ENCODE measurements around the gene KREMEN1.
A peak's percentile ranks its signal among the peaks of the same experiment; 100 is the strongest.

The KREMEN1 gene

DNA sequence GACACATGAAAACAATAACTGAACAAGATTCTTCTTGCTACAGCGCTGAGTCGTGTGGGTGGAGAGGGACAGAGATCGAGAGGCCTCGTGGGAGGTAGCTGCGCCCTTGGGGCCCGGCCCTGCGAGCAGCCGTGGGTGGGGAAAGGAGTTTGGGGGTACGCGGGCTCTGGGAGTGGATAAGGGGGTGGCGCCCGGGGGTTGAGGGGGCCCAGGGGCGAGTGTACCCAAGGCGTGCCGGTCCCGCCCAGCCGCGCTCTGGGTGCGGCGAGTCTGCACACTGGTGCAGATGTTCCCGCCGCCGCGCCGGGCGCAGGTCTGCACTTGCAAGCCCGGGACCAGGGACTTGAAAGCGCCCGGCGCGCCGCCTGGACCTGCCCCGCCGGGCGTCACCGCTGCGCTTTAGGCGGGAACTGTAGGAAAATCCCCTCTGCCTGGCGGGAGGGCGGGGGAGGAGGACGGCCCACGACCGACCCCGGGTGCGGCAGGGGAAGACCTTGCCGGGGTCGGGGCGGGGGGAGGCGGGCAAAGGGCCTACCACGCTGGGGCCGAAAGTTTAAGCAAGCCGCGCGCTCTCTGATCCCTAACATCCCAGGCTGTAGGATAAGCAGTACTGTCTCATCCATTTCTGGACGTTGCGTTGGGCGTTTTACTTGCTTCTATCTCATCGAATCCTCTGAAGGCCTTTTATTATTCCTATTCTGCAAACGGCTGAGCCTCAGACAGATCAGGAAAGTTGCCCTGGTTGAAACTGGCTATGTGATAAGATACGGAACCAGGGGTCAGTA lies 1.4 kb upstream of the KREMEN1 start:
- no peaks in the 10 kb centered on the region for H3K36me3 ChIP-seq (ENCODE audit: insufficient read depth, low read length)
- H3K9me3 ChIP-seq (replicated peaks; ENCODE audit: low read length): no peaks in the 10 kb centered on the region
- peak overlapping the region; percentile 10 for H3K4me3 ChIP-seq (ENCODE audit: low read length)
- H3K27me3 ChIP-seq (ENCODE audit: control insufficient read depth, insufficient read depth, low read length): peaks cover 27% of the 10 kb centered on the region
- peaks cover 10% of the 10 kb centered on the region for H3K4me1 ChIP-seq (ENCODE audit: control insufficient read depth, insufficient read depth, low read length)
- H3K9ac ChIP-seq (ENCODE audit: low read depth, low read length): no peak overlapping the region
- peak overlapping the region; percentile 91 for H3K4me2 ChIP-seq (ENCODE audit: low read length)

DNA sequence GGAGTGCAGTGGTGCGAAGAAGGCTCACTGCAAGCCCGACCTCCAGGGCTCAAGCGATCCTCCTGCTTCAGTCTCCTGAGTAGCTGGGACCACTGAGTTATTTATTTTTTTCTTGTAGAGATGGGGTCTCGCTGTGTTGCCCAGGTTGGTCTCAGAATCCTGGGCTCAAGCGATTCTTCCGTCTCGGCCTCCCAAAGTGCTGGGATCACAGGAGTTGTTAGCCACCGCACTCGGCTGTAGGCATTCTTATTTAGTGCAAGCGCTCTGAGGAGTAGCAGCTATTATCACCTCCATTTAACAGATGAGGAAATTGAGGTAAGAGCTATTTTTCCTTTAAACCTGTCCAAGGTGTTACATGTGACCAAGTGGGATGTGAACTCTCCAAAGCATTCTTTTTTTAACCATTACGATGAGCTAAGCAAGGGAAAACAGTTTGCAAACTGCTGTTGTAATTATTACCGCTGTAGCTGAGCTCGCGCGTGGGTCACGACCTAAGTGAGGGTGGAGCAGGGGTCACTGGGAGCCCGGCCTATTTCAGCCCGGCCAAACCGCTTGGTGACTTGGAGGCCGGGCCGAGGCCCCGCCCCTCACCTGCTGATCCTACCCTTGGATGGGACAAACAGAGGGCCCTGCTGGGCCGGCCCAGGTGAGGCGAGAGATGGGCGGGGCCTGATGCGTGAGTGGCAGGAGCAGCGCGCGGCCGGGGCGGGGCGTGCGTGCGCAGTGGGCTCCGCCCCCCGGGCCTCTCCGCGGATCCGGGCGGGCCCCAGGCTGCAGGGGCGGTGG lies 449 bp upstream of the KREMEN1 start:
- peak overlapping the region; percentile 91 for H3K4me2 ChIP-seq (ENCODE audit: low read length)
- H3K9me3 ChIP-seq (replicated peaks; ENCODE audit: low read length): no peaks in the 10 kb centered on the region
- H3K4me3 ChIP-seq (ENCODE audit: low read length): peak overlapping the region; percentile 76
- H3K9ac ChIP-seq (ENCODE audit: low read depth, low read length): no peak overlapping the region
- H3K27me3 ChIP-seq (ENCODE audit: control insufficient read depth, insufficient read depth, low read length): peaks cover 27% of the 10 kb centered on the region
- no peaks in the 10 kb centered on the region for H3K36me3 ChIP-seq (ENCODE audit: insufficient read depth, low read length)
- peaks cover 10% of the 10 kb centered on the region for H3K4me1 ChIP-seq (ENCODE audit: control insufficient read depth, insufficient read depth, low read length)

DNA sequence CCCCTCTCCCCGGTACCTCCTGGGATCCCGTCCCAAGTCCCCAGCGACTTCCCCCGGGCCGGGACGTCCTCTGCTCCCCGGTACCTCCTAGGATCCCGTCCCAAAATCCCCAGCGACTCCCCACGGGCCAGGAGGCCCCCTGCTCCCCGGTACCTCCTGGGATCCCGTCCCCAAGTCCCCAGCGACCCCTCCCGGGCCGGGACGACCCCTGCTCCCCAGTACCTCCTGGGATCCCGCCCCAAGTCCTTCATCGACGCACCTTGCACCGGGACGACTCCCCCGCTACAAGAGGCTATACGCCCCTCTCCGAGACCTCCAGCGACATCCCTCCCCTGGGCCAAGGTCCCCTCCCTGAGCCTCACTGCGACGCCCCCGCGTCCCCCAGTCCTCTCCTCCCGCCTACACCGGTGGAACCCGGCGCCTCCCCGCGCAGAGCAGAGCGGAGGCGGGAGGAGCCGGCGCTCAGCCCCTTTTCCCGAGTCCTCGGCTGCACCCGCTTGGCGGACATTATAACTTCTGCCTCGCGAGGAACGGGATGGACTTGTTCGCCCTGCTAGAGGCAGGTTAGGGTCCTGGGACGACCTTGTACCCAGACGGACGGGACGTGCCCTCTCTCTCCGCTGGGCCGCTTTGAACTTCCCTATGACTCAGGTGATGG lies 912 bp downstream of the KREMEN1 start:
- Histone ChIP-seq H3K4me3 (ENCODE audit: low read length) (peak overlapping the region; percentile 76), H3K9me3 (replicated peaks; ENCODE audit: low read length) (no peaks in the 10 kb centered on the region), H3K27me3 (ENCODE audit: control insufficient read depth, insufficient read depth, low read length) (peaks cover 27% of the 10 kb centered on the region), H3K9ac (ENCODE audit: low read depth, low read length) (peak overlapping the region; percentile 65), H3K4me1 (ENCODE audit: control insufficient read depth, insufficient read depth, low read length) (peaks cover 10% of the 10 kb centered on the region), H3K36me3 (ENCODE audit: insufficient read depth, low read length) (no peaks in the 10 kb centered on the region), H3K4me2 (ENCODE audit: low read length) (peak overlapping the region; percentile 80)

DNA sequence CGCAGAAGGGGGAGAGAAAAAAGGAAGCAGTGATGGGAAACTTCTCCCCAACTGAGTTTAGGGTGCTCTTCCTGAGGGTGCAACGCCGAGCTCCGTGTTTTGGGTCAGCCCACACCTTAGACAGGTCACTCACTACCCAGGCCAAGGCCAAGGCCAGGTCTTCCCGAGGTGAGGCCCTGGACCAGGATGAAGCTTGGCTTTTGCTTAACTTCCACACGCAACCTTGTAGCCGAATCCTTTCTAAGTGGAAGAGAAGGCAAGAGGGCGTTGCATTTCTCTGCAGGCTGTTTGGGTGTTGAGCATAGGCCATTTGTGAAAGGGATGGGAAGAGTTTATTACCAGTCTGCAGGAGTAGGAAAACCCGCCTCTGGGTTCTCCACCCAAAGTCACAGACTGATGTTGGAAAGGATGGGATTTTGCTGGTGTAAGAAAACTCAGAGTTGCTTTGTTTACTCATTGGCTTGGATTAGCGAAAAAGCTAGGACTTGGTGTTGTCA lies 1.5 kb downstream of the KREMEN1 start:
- Histone ChIP-seq H3K36me3 (ENCODE audit: insufficient read depth, low read length) (no peaks in the 10 kb centered on the region), H3K4me3 (ENCODE audit: low read length) (peak overlapping the region; percentile 76), H3K4me2 (ENCODE audit: low read length) (peak overlapping the region; percentile 80), H3K4me1 (ENCODE audit: control insufficient read depth, insufficient read depth, low read length) (peaks cover 14% of the 10 kb centered on the region), H3K27me3 (ENCODE audit: control insufficient read depth, insufficient read depth, low read length) (peaks cover 27% of the 10 kb centered on the region), H3K9ac (ENCODE audit: low read depth, low read length) (no peak overlapping the region), H3K9me3 (replicated peaks; ENCODE audit: low read length) (no peaks in the 10 kb centered on the region)

DNA sequence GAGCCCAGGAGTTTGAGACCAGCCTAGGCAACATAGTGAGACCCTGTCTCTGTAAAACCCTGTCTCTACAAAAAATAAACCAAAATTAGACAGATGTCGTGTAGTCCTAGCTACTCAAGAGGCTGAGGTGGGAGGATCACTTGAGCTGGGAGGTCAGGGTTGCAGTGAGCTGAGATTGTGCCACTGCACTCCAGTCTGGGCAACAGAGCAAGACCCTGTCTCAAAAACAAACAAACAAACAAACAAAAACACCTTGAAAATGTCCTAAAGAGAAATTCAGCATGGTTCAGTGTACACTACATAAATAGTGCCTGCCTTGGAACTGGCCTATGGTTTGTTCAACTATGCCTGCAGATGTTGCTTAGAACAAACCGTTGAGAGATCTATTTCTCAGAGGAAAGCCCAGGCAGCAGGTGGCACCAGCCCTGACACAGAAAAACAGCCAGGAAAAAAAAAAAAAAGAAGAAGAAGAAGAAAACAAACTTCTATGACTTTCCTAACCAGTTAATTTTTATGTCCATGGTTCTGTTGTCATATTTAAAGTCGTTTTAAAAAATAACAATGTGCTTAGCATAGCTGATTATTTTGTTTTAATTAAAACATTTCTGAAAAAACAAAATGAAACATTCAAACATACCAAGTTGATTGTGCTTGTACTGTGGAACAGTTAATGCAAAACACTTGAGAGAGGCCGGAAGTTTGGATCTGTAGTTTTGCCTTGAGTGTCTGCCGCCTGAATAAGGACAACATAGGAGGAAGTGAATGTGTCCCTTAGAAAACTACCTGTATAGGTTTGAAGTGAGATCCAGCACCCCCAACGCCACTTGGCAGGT lies 5.4 kb downstream of the KREMEN1 start:
- Histone ChIP-seq H3K9me3 (replicated peaks; ENCODE audit: low read length) (no peaks in the 10 kb centered on the region), H3K9ac (ENCODE audit: low read depth, low read length) (no peak overlapping the region), H3K4me1 (ENCODE audit: control insufficient read depth, insufficient read depth, low read length) (peaks cover 13% of the 10 kb centered on the region), H3K4me3 (ENCODE audit: low read length) (no peak overlapping the region), H3K27me3 (ENCODE audit: control insufficient read depth, insufficient read depth, low read length) (peaks cover 17% of the 10 kb centered on the region), H3K36me3 (ENCODE audit: insufficient read depth, low read length) (no peaks in the 10 kb centered on the region), H3K4me2 (ENCODE audit: low read length) (no peak overlapping the region)

DNA sequence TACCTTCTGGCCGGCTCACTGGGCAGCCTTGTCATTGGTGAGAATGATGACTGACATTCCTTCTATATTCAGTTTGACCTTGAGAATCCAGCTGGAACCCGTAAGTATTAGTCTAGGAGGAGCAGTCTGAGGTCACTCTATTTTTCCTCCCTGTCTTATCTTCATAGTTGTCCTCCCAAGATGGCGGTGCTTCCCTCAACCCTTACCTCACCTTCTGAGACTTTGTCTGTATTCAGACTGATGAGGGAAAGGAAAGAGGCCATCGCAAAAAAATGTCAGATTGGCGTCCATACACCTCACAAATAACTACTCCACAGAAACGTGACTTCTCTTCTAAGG lies 6.0 kb downstream of the KREMEN1 start:
- H3K9ac ChIP-seq (ENCODE audit: low read depth, low read length): no peak overlapping the region
- H3K4me3 ChIP-seq (ENCODE audit: low read length): no peak overlapping the region
- no peaks in the 10 kb centered on the region for H3K36me3 ChIP-seq (ENCODE audit: insufficient read depth, low read length)
- H3K9me3 ChIP-seq (replicated peaks; ENCODE audit: low read length): no peaks in the 10 kb centered on the region
- peaks cover 11% of the 10 kb centered on the region for H3K27me3 ChIP-seq (ENCODE audit: control insufficient read depth, insufficient read depth, low read length)
- peaks cover 10% of the 10 kb centered on the region for H3K4me1 ChIP-seq (ENCODE audit: control insufficient read depth, insufficient read depth, low read length)
- H3K4me2 ChIP-seq (ENCODE audit: low read length): no peak overlapping the region

DNA sequence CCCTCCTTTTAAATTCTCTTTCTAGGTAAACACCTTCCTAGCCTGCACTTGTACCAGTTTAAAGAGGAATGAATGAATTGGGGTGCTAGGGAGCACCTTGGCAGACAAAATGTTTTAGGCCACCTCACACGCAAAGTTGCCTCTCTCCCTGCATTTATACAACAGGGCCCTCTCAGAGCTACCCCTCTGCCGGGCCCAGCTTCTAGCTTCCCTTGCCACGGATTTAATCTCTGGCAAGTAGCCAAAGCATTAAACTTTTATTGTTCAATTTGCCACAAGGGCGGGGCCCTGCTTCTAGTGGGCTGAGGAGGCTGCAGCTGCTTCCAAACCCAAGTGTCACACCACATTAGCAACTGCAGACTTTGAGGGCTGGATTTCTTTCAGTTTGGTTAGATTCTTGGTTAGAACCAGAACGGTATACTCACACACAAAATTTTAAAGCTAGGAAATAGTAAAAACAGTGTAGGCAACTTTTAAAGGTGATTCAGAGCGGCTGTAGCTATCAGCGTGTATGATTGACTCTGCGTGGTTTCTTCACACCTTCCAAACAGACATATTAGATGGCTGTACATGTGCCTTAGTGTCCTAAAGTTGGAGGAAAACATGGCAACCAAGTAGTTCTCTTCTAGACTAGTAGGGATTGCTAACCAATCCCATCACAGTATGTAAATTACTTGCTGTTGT lies 6.5 kb downstream of the KREMEN1 start:
- peaks cover 6% of the 10 kb centered on the region for H3K27me3 ChIP-seq (ENCODE audit: control insufficient read depth, insufficient read depth, low read length)
- no peak overlapping the region for H3K9ac ChIP-seq (ENCODE audit: low read depth, low read length)
- H3K4me3 ChIP-seq (ENCODE audit: low read length): no peak overlapping the region
- no peak overlapping the region for H3K4me2 ChIP-seq (ENCODE audit: low read length)
- H3K4me1 ChIP-seq (ENCODE audit: control insufficient read depth, insufficient read depth, low read length): peaks cover 14% of the 10 kb centered on the region
- H3K9me3 ChIP-seq (replicated peaks; ENCODE audit: low read length): no peaks in the 10 kb centered on the region
- no peaks in the 10 kb centered on the region for H3K36me3 ChIP-seq (ENCODE audit: insufficient read depth, low read length)

DNA sequence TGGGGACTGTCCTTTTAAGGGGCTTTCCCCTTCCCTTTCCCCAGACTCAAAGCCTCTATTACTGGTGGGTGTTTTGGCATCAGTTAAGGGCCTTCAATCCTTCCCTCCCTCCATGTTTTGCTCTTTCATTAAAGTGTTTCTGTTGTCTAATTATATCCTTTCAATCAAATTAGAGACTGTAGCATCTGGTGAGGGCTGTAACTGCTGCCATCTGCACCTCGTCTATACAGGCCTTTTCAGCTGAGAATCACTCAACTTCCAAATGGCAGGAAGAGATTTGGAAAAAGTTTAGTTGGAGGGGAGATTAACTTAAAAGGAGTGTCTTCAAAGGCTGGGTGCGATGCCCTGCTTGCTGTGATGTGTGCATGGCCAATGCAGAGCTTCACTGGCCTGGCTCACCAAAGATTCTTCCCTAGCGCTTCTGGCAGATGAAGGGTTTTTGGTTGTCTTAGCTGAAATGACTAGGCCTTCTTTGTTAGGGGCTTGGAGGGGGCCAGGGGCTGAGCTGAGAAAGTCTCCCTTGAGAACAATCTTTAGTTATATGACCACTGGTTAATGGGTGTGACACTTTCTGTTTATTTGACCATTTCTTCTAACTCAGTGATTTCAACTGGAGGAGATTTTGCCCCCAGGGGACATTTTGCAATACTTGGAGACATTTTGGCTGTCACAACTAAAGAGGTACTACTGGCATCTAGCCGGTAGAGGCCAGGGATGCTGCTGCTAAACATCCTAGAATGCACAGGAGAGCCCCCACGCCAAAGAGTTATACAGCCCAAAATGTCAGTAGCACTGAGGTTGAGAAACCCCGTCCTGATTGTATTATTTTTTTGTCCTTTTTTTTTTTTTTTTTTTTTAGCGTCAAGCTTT lies 7.5 kb downstream of the KREMEN1 start:
- Histone ChIP-seq H3K4me3 (ENCODE audit: low read length) (no peak overlapping the region), H3K36me3 (ENCODE audit: insufficient read depth, low read length) (no peaks in the 10 kb centered on the region), H3K4me1 (ENCODE audit: control insufficient read depth, insufficient read depth, low read length) (peaks cover 14% of the 10 kb centered on the region), H3K4me2 (ENCODE audit: low read length) (no peak overlapping the region), H3K9me3 (replicated peaks; ENCODE audit: low read length) (no peaks in the 10 kb centered on the region), H3K27me3 (ENCODE audit: control insufficient read depth, insufficient read depth, low read length) (peaks cover 3% of the 10 kb centered on the region), H3K9ac (ENCODE audit: low read depth, low read length) (no peak overlapping the region)

DNA sequence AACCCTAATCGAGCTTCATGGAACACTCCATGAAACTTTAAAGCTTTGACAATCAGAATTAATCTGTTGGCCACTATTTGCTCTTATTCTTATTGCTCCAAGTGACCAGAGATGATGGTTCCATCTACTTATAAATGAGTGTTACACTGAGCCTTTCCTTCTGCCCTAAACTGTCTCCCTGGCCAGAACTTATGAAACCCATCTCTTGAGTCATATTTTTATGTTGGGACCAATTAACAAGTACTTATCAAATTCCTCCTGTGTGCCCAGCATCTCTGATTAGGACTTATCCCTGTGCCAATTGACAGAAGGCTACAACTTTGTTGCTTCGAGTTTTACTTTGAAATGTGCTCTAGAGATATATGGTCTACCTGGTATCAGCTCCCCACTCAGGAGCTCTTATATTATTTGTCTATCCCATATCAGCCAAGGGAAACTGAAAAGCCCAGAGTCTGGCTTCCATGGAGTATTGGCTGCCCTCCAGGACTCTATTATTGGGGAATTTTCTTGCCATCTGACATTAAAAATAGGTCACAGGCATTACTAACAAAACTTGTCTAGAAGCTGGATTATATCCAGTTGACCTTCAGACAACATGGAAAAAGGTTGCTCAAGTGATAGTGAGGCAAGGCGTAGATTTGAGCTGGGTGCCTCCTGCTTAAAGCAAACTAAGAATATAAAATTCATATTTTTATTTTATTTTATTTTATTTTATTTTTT lies 8.8 kb downstream of the KREMEN1 start:
- Histone ChIP-seq H3K27me3 (ENCODE audit: control insufficient read depth, insufficient read depth, low read length) (no peaks in the 10 kb centered on the region), H3K36me3 (ENCODE audit: insufficient read depth, low read length) (no peaks in the 10 kb centered on the region), H3K4me1 (ENCODE audit: control insufficient read depth, insufficient read depth, low read length) (peaks cover 14% of the 10 kb centered on the region), H3K9ac (ENCODE audit: low read depth, low read length) (no peak overlapping the region), H3K4me2 (ENCODE audit: low read length) (no peak overlapping the region), H3K9me3 (replicated peaks; ENCODE audit: low read length) (no peaks in the 10 kb centered on the region), H3K4me3 (ENCODE audit: low read length) (no peak overlapping the region)
